HepG2 (cell line): Measurements from ENCODE around the gene DNAAF1. TPM values are rescaled to one million over a fixed set of nuclear protein-coding genes. Genes with fewer than 3 reads are reported as not detected.

Experiments used
- AHDC1 ChIP-seq: sonication (generic); formaldehyde crosslinking; IDR thresholded peaks from 2 replicates; pipeline ENCODE4 v1.5.1; 2020; ENCODE audit warnings: mild to moderate bottlenecking, missing genetic modification reagents, borderline replicate concordance
- ATF4 ChIP-seq, 2 experiments: fragments of 450-650 bp in 1 of 2; sonication (generic) in 1 of 2; formaldehyde crosslinking; IDR thresholded peaks; 2 replicates each; pipeline versions ENCODE4 v1.5.0 to v1.8.0; 2020 to 2022; ENCODE audit warnings: mild to moderate bottlenecking in 1 of 2, missing genetic modification reagents in 1 of 2
- CCDC6 ChIP-seq: sonication (generic); formaldehyde crosslinking; IDR thresholded peaks from 2 replicates; pipeline ENCODE4 v1.8.1; 2022; ENCODE audit warnings: mild to moderate bottlenecking, missing genetic modification reagents, moderate library complexity
- CREBL2 ChIP-seq: sonication (generic); formaldehyde crosslinking; IDR thresholded peaks from 2 replicates; pipeline ENCODE4 v1.8.1; 2023; ENCODE audit warnings: missing genetic modification reagents, mild to moderate bottlenecking, borderline replicate concordance
- CSRNP2 ChIP-seq: sonication (generic); formaldehyde crosslinking; conservative IDR thresholded peaks from 2 replicates; pipeline ENCODE4 v1.8.0; 2022; ENCODE audit warnings: low read depth, missing genetic modification reagents
- FOXC1 ChIP-seq: sonication (generic); formaldehyde crosslinking; IDR thresholded peaks from 2 replicates; pipeline ENCODE4 v1.8.0; 2022; ENCODE audit warnings: mild to moderate bottlenecking, missing genetic modification reagents, borderline replicate concordance
- GATA4 ChIP-seq: sonication (generic); IDR thresholded peaks from 2 replicates; pipeline ENCODE4 v1.6.1; 2016; ENCODE audit warnings: antibody characterized with exemption, low read depth, borderline replicate concordance
- MATR3 ChIP-seq: sonication (generic); formaldehyde crosslinking; IDR thresholded peaks from 2 replicates; pipeline ENCODE4 v1.4.0; 2020; ENCODE audit warnings: missing genetic modification reagents
- PBX2 ChIP-seq: IDR thresholded peaks from 2 replicates; pipeline ENCODE4 v1.6.1; 2016; ENCODE audit warnings: control low read depth
- RELA ChIP-seq: sonication (generic); formaldehyde crosslinking; IDR thresholded peaks from 2 replicates; pipeline ENCODE4 v1.4.0; 2020; ENCODE audit warnings: missing genetic modification reagents
- TARDBP ChIP-seq: sonication (generic); formaldehyde crosslinking; IDR thresholded peaks from 2 replicates; pipeline ENCODE4 v1.8.0; 2022; ENCODE audit warnings: mild to moderate bottlenecking, missing genetic modification reagents
- ZMAT5 ChIP-seq: sonication (generic); formaldehyde crosslinking; IDR thresholded peaks from 2 replicates; pipeline ENCODE4 v1.5.0; 2020; ENCODE audit warnings: mild to moderate bottlenecking, low read depth, missing genetic modification reagents, borderline replicate concordance
- ZNF232 ChIP-seq: sonication (generic); formaldehyde crosslinking; IDR thresholded peaks from 2 replicates; pipeline ENCODE4 v1.4.0; 2020; ENCODE audit warnings: missing genetic modification reagents, borderline replicate concordance
- ZNF253 ChIP-seq: sonication (generic); formaldehyde crosslinking; IDR thresholded peaks from 2 replicates; pipeline ENCODE4 v1.8.0; 2022; ENCODE audit warnings: mild to moderate bottlenecking, missing genetic modification reagents, borderline replicate concordance
- ZNF292 ChIP-seq: sonication (generic); formaldehyde crosslinking; IDR thresholded peaks from 2 replicates; pipeline ENCODE4 v1.8.1; 2022; ENCODE audit warnings: mild to moderate bottlenecking, low read depth, missing genetic modification reagents, borderline replicate concordance
- ZNF557 ChIP-seq: sonication (generic); formaldehyde crosslinking; IDR thresholded peaks from 2 replicates; pipeline ENCODE4 v1.4.0; 2020; ENCODE audit warnings: missing genetic modification reagents
- ZNF660 ChIP-seq: sonication (generic); formaldehyde crosslinking; IDR thresholded peaks from 2 replicates; pipeline ENCODE4 v1.5.1; 2020; ENCODE audit warnings: mild to moderate bottlenecking, low read depth, missing genetic modification reagents, borderline replicate concordance
- polyA plus RNA-seq, 8 experiments: library from polyadenylated mRNA; depleted of rRNA in 3 of 8; stranded (reverse) in 7 of 8; unstranded in 1 of 8; fragments of >200 nt; fragmentation: Illumina TruSeq in 4 of 8; extraction: Trizol in 4 of 8; gene quantifications; 2 replicates each; pipeline versions ENCODE4 v1.2.1 to v1.2.3, GENCODE V29; 2011 to 2016; ENCODE audit warnings: low read depth in 4 of 8, missing spikeins in 1 of 8, mixed read lengths in 1 of 8; ENCODE audit not compliant: insufficient read depth in 1 of 8
- total RNA-seq, 5 experiments: library from RNA; depleted of rRNA; stranded (reverse); fragments of >200 nt; fragmentation: Illumina TruSeq; extraction: Trizol; gene quantifications; 2 replicates each; pipeline ENCODE4 v1.2.3, GENCODE V29; 2016; ENCODE audit warnings: low read depth in 1 of 5

DNAAF1 gene
- total and polyA plus RNA-seq, 2 of the 13 experiments (the other 11 are each of a cell fraction or from before 2014, with no cell fraction given), result 0.04 TPM; not detected in 1

GRCh38 chr16:84096447-84097005 is 48.6 kb upstream of the DNAAF1 start (continued):
- TF ChIP-seq CSRNP2 (CRISPR knock-in tag), result no peak
- TF ChIP-seq PBX2, result no peak
- TF ChIP-seq ATF4 (CRISPR knock-in tag; IDR thresholded peaks at IDR 0.05), result no peak
- TF ChIP-seq TARDBP (CRISPR knock-in tag), result peak; percentile 82; the same call in 1 of the 2 replicates
- no peak for TF ChIP-seq CCDC6 (CRISPR knock-in tag)
- no peak for TF ChIP-seq ZNF557
- no peak for TF ChIP-seq ZNF232
- no peak for TF ChIP-seq ZNF253
- no peak for TF ChIP-seq ZNF292 (CRISPR knock-in tag)
- no peak for TF ChIP-seq ZNF660 (CRISPR knock-in tag)
- TF ChIP-seq MATR3 (CRISPR knock-in tag), result no peak
- TF ChIP-seq CREBL2, result no peak
- TF ChIP-seq FOXC1, result no peak
- no peak for TF ChIP-seq RELA (CRISPR knock-in tag)
- TF ChIP-seq GATA4, result peak; percentile 36; the same call in 1 of the 2 replicates
- peak; percentile 80; the same call in 1 of the 2 replicates for TF ChIP-seq AHDC1 (CRISPR knock-in tag)
- no peak for TF ChIP-seq ZMAT5 (CRISPR knock-in tag)
